Suppressor macrophage treated with lipopolysaccharide for 4 hours (primary cell): Measurements from ENCODE around the gene COG7.
"Not testable (repeated sequence)": the region's sequence is repeated elsewhere in the genome, so short reads cannot be mapped to it uniquely, and the experiment has no call there.

Experiments used
- DNase-seq: peaks from one replicate; pipeline ENCODE4 v3.0.0-alpha.2; 2020

COG7 gene

GRCh38 chr16:23466162-23466885, 13.3 kb upstream of the COG7 start:
- DNase-seq, result no peak

- no peak for DNase-seq
These were observed 12.2 kb upstream of the COG7 start for GRCh38 chr16:23465179-23465578.

- no peak for DNase-seq
These were observed 11.2 kb upstream of the COG7 start for GRCh38 chr16:23464196-23464595.

GRCh38 chr16:23462994-23463393, 10.0 kb upstream of the COG7 start:
- DNase-seq, result not testable (repeated sequence)

GRCh38 chr16:23453338-23454052, 506 bp upstream of the COG7 start:
- DNase-seq, result no peak

- no peak for DNase-seq
These were observed 793 bp downstream of the COG7 start for GRCh38 chr16:23452221-23452571.

- no peak for DNase-seq
These were observed 4.6 kb downstream of the COG7 start for GRCh38 chr16:23448392-23448791.

- not testable (repeated sequence) for DNase-seq
These were observed 15.4 kb downstream of the COG7 start for GRCh38 chr16:23437542-23437941.

- DNase-seq, result no peak
These were observed 16.0 kb downstream of the COG7 start for GRCh38 chr16:23436951-23437350.

GRCh38 chr16:23435500-23435899, 17.5 kb downstream of the COG7 start:
- peak; percentile 80 for DNase-seq

- DNase-seq, result peak; percentile 68
These were observed 18.6 kb downstream of the COG7 start for GRCh38 chr16:23434380-23434779.

GRCh38 chr16:23433261-23433920, 19.6 kb downstream of the COG7 start:
- no peak for DNase-seq

- no peak for DNase-seq
These were observed 20.5 kb downstream of the COG7 start for GRCh38 chr16:23432176-23433128.

GRCh38 chr16:23428351-23428750, 24.6 kb downstream of the COG7 start:
- peak; percentile 15 for DNase-seq

- no peak for DNase-seq
These were observed 28.6 kb downstream of the COG7 start for GRCh38 chr16:23424292-23424958.

- no peak for DNase-seq
These were observed 29.4 kb downstream of the COG7 start for GRCh38 chr16:23423496-23424049.

- no peak for DNase-seq
These were observed 33.0 kb downstream of the COG7 start for GRCh38 chr16:23420011-23420410.

GRCh38 chr16:23416816-23417215, 36.2 kb downstream of the COG7 start:
- no peak for DNase-seq

GRCh38 chr16:23414731-23415130, 38.3 kb downstream of the COG7 start:
- no peak for DNase-seq

- no peak for DNase-seq
These were observed 42.8 kb downstream of the COG7 start for GRCh38 chr16:23410176-23410575.

- no peak for DNase-seq
These were observed 43.5 kb downstream of the COG7 start for GRCh38 chr16:23409522-23409921.

- no peak for DNase-seq
These were observed 44.1 kb downstream of the COG7 start for GRCh38 chr16:23408823-23409298.
